HG03066 (cell line): ENCODE results near the gene VAV2.
A peak's percentile ranks its signal among the peaks of the same experiment; 100 is the strongest.
"Not testable (repeated sequence)": the region's sequence is repeated elsewhere in the genome, so short reads cannot be mapped to it uniquely, and the experiment has no call there.

Experiments used
- ATAC-seq: cut with Tn5 transposase; IDR thresholded peaks from one replicate; pipeline ENCODE4 v1.9.1; 2021; ENCODE audit warnings: low read depth; ENCODE audit not compliant: unreplicated experiment

Gene VAV2

GRCh38 chr9:133997584-133997983 lies 5.5 kb upstream of the VAV2 start:
- ATAC-seq: no peak

DNA sequence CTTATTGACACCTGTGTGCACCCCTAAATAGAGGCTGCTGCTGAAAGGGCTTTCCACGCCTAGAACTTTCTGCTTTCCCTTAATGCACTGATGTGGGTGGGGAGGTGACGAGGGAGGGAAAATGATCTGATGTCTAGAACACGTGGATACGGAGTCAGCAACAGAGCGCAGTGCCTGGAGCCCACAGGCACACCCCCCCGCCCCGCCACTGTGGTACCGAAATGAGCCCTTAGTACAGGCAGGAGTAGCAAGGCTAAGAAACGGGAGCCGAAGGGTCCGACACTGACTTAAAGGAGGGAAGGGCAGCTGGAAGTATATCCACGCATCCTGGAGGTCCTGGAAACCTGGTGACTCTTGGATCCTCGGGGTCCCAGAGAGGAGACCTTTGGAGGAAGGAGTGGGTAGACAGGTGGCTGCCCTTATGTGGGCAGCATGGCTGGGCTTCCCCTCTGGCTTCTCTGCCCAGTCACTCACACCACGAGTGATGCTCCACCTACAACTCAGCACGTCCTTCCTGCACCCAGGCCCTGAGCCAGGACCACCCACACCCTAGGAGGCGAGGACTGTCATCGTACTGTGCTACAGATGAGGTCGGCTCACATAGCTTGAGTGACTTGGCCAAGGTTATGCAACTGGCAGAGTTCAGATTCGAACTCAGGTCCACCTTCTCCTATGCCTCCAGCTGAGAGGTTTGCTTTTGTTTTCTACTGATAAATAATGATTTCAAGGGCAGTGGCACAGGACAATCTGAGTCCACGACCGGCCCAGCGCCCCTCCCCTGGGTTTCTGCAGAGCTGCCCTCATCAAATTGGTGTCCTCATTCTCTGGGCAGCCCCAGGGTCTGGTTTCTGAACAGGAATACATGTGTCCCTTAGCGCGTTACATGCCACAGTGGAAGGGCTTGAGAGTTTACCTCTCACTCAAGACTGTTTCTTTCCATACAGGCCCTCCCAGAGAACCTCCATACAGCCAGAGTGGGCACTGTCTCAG lies 4.7 kb upstream of the VAV2 start:
- no peak for ATAC-seq

DNA sequence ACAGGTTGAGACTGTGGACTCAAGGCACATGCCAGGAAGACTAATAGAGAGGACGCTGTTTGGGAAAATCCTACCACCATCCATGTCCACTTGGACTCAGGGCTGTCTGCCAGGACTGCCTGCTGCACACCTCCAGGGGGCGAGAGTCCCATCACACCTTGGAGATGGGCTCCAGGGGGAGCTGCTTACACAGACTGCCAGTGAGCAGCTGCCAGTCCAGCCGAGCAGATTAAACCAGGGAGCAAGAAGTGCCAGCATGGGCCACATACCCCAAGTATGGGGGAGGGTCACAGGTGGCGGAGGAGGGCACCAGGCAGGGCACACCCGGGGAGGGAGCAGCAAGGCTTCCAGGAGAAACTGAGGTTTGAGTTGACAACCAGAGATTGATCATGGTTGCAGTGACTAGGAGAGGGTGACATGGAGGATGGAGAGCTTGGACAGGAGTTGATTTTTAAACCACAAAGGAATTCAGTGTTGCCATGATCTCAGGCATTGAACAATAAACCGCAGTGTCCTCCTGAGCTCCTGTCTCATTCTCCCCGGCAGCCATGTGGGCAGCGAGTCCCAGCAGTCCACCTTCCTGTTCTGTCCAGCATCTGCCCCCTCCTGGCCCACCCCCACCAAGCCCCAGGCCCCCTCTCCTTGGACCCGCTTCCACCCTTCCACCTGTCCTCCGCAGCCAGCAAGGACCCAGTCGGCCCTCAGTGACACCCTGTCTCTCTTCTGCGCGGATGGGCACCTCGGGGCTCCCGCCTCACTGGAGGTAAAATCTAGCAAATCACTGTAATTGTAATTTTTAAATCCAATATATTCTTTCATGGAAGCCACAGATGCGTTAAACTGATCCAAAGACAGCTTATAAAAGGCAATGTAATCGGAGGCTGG lies 3.1 kb upstream of the VAV2 start:
- no peak for ATAC-seq

DNA sequence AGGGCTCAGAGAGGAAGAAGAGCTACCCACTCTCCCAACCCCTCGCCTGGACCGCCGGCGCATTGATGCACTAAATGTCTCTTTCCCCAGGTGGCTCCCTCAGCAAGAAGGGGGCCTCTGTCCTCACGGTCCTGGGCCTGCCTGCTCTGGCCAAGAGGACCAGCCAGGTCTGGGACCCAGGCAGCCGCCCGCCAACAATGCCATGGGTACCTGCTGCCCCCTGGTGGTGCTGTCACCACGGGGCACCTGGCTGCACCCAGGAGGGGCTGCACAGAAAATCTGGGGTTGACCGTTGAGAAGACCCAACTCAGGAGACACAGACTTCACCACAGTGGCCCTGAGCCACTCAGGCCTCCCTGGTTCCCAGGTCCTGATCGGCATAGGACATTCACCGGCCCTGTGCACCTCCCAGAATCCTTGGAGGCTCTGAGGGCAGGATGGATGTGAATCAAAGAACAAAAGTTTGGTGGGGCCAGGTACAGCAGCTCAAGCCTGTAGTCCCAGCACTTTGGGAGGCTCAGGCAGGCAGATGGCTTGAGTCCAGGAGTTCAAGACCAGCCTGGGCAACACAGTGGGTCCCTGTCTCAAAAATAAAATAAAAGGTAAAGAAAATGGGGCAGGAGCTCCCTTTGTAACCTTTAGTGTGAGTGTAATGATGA lies 2.4 kb upstream of the VAV2 start:
- ATAC-seq: no peak

DNA sequence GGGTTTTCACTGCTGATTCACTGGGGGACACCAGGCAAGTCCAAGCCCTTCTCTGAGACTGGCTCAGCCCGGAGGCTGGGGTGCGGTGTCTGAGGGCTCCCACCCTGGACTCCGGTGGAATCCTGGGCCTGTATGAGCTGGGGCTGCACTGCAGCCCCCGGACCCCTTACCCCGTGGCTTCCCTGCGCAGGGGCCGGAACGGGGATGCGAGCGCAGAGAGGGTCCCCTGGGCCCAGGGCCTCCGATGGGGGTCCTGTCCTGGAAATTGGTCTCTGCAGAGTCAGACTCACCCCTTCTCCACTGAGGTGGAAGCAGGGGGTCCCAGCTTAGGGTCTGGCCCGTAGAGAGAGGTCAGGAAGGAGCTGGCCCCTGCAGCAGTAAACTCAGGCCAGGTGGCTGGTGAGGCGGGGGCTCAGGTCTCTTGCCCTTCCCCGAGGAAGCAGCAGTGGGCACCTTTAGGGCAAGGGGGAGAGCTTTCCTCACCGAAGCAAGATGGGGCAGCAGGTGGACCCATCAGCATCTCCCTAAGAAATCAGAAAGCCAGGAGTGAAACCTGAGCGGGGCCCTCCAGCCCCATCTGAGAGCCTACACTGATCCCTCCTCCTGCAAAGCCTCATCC lies 1.6 kb upstream of the VAV2 start:
- ATAC-seq: no peak

DNA sequence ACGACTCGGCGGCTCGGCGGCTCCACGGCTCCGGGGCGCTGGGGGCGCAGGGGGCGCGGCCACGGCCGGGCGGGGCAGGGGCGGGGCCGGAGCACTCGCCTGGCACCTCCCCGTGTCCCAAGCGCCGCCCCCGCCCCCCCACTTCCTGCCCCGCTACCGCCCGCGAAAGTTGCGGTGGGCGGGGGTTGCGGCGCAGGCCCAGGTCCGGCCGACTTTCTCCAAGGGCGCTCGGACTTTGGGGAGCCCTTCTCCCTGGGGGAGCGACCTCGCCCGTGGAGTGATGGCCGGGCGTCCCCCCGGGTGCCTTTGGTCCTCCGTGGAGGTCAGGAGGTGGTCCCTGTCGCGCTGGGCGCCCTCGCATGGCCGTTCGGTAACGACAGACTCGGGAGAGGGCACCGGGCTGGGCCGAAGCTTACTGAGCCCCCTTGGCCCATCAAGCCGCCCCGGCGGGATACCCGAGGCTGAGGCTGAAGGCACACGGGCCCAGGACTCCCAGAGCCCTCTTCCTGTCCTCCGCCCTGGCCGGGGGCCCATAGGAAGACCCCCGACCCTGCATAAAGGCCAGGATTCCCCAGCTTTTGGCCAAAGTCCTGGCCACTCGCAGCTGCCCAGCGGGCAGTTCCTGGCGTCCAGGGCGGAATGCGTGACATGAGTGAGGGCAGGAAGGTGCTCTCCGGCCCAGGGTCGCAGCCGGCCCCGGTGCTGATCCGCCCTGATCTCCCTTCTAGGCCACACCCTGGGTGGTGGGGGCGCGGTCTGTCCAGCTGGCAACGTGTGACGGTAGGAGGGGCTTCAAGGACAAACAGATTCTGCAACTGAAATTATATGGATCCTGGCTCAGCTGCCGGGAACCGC lies 883 bp upstream of the VAV2 start:
- peak; percentile 45 for ATAC-seq

GRCh38 chr9:133991214-133991921 lies 756 bp downstream of the VAV2 start:
- ATAC-seq: peak; percentile 3

GRCh38 chr9:133990366-133991213 lies 1.5 kb downstream of the VAV2 start:
- ATAC-seq: no peak

DNA sequence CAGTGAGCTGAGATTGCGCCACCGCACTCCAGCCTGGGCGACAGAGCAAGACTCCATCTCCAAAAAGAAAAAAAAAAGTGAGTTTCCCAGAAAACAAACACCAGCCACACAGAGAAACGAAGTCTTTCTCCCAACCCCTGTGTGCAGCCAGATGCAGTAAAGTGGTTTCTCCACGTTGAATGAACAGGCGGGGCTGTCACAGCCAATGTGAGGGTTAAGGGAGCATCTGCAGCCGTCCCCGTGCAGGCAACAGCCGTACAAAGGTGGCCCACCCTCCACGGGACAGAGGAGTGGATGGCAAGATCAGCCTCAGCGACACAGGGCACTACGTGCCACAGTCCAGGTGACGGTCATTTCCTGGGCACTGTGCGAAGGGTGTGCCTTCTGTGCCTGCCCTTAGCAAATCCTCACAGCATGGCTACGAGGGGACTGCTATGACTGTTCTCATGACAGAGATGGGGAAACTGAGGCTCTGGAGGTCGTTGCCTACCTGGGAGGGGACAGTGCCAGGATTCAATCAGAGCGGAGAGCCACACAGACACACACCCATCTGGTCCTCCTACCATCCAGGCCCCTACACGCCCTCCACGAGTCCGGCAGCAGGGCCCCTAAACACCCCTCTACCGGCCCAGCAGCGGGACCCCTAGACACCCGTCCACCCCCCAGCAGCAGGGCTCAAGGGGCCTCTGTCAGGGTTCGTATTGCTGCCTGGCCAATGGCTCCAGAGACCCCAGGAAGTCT lies 2.3 kb downstream of the VAV2 start:
- ATAC-seq: no peak

DNA sequence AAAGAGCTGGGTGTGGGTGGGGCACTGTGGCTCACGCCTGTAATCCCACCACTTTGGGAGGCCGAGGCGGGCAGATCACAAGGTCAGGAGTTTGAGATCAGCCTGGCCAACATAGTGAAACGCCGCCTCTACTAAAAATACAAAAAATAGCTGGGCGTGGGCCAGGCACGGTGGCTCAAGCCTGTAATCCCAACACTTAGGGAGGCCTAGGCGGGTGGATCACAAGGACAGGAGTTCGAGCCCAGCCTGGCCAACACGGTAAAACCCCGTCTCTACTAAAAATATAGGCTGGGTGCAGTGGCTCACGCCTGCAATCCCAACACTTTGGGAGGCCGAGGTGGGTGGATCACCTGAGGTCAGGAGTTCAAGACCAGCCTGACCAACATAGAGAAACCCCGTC lies 3.4 kb downstream of the VAV2 start:
- ATAC-seq: not testable (repeated sequence)

DNA sequence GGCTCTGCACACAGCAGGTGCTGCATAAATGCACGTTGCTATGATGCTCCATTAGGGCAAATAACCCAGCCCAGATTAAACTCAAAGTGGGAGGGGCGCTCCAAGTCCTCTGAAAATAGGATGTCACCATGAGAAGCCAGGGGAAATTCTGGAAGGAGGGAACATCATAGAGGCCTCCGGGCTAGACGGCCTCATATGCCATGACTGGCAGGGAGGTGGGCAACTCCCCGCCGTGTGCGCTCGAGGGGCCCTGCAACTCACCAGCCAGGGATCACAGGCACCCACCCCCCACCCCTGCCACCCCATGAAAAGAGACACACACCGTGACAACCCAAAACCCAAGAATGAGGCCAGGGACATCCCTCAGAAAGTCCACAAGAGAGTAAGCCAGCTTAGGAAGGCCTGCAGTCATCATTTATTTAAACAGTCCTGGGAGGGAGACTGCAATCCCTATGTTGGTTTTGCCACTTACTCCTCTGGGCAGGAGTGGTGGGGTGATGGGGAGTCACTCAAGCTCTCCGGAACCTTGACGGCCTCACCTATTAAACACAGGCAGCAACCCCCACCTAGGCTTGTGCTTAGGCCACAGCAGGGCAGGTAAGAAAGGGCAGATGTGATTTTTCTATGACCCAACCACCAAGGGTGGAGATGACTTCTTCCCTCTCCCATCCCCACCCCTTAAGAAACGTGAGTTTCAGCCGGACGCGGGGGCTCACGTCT lies 4.0 kb downstream of the VAV2 start:
- ATAC-seq: no peak

DNA sequence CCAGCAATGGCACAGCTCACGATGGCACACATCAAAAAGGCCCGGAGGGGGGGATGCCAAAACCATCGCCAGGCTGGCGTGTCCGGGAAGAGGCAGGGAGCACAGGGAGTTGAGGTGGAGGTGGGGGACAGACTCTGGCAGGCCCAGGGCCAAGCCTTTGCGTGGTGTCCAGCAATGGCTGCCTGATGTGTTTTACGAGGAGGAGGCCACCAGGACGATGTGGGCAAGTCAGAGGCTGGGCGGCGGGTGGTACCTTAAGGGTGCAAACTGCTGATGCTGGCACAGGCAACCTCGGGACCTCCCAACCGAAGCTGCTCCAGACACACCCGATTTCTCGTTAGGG lies 4.7 kb downstream of the VAV2 start:
- no peak for ATAC-seq

- no peak for ATAC-seq
These were observed 5.2 kb downstream of the VAV2 start for GRCh38 chr9:133986774-133987445.

- ATAC-seq: no peak
These were observed 6.1 kb downstream of the VAV2 start for GRCh38 chr9:133986061-133986460.

DNA sequence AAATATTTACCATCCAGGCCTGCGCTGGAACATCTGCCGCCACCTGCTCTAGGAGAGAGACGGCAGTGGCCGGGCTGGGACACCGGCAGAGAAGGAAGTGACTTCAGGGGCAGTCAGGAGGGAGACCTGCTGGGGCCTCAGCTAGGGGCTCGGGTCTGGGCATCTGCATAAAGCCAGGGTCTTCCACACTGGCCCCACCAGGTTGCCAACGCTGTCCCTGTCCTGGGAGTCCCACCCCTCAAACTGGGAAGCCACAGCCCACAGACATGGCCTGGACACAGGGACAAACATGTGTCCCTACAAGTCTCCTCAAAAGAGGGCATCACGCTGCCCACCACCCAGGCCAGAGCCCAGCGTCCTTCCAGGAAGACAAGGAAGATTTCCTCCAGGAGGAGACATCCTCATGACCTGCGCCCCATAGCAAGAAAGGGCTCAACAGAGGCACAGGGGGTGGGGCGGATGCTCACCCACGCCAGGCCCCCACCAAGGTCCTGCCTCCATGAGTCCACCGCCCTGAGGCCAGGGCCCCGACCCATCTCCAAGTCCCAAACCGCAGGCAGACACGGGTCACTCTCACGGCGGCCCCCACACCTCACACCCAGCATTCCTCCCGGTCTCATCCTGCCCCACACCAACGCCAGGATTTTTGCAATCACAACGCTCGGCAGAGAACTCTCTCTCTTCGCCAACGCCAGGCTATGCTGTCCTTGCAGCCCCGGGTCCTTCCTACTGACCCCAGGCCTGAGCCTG lies 9.0 kb downstream of the VAV2 start:
- ATAC-seq: no peak
